Measurements from ENCODE around the gene PDE6H. TPM values are rescaled to one million over a fixed set of nuclear protein-coding genes. Genes with fewer than 3 reads are reported as not detected.
A peak's percentile ranks its signal among the peaks of the same experiment; 100 is the strongest.

PDE6H gene
- polyA plus RNA-seq, 6 donors from 2014 or later: not detected

GRCh38 chr12:14938301-14938700 is 34.5 kb upstream of the PDE6H start, which contains the start of gene ERP27:
TSS of gene ERP27 (minus strand) at chr12:14938537. CDS start at chr12:14938508, 29 bp downstream.
- H3K4me3 Mint-ChIP-seq: peak within 1 kb of the TSS in 6 of 8 donors; percentile 7 to 73 (median 47)
- peaks cover 37 to 57% of the 10 kb centered on the region in 2 donors for H3K36me3 Mint-ChIP-seq
- H3K9me3 Mint-ChIP-seq: peaks cover 0 to 8% (median 5%) of the 10 kb centered on the region in 7 donors
- peak within 1 kb of the TSS; percentile 87 to 97 (median 92) for H3K27ac Mint-ChIP-seq
- H3K27me3 Mint-ChIP-seq: no peaks in the 10 kb centered on the region
- ATAC-seq (ENCODE audit: low read depth in 2 of 2) (no peak), DNase-seq (no peak)
- peaks cover 24 to 34% (median 33%) of the 10 kb centered on the region in 3 donors for H3K4me1 Mint-ChIP-seq

GRCh38 chr12:14941369-14941768 is 31.5 kb upstream of the PDE6H start:
- Mint-ChIP-seq H3K27me3 (no peaks in the 10 kb centered on the region), H3K27ac (peak overlapping the region in 2 of 6 donors; percentile 4 to 67), H3K9me3 (peaks cover 0 to 8% (median 5%) of the 10 kb centered on the region in 7 donors), H3K4me1 (peaks cover 38 to 41% (median 41%) of the 10 kb centered on the region in 3 donors), H3K36me3 (peaks cover 38 to 60% of the 10 kb centered on the region in 2 donors), H3K4me3 (no peak overlapping the region)
- DNase-seq (no peak), ATAC-seq (ENCODE audit: low read depth in 2 of 2) (no peak)

- H3K9me3 Mint-ChIP-seq: peaks cover 0 to 8% (median 5%) of the 10 kb centered on the region in 7 donors
- H3K27me3 Mint-ChIP-seq: no peaks in the 10 kb centered on the region
- no peak overlapping the region for H3K4me3 Mint-ChIP-seq
- H3K4me1 Mint-ChIP-seq: peaks cover 36 to 46% (median 43%) of the 10 kb centered on the region in 3 donors
- peak overlapping the region in 5 of 6 donors; percentile 25 to 92 (median 46) for H3K27ac Mint-ChIP-seq
- no peak for DNase-seq
- peaks cover 43 to 63% of the 10 kb centered on the region in 2 donors for H3K36me3 Mint-ChIP-seq
- ATAC-seq (ENCODE audit: low read depth in 2 of 2): no peak
Measured at GRCh38 chr12:14942196-14942931, 30.5 kb upstream of the PDE6H start.

GRCh38 chr12:14946162-14946561 is 26.7 kb upstream of the PDE6H start:
- Mint-ChIP-seq H3K36me3 (peaks cover 53 to 75% of the 10 kb centered on the region in 2 donors), H3K27me3 (no peaks in the 10 kb centered on the region), H3K27ac (peak overlapping the region; percentile 84 to 97 (median 90)), H3K9me3 (no peaks in the 10 kb centered on the region), H3K4me3 (peak overlapping the region in 1 of 8 donors; percentile 4), H3K4me1 (peaks cover 40 to 55% (median 55%) of the 10 kb centered on the region in 3 donors)
- ATAC-seq (ENCODE audit: low read depth in 2 of 2) (no peak), DNase-seq (no peak)

GRCh38 chr12:14946861-14947260 is 26.0 kb upstream of the PDE6H start:
- H3K4me3 Mint-ChIP-seq: peak overlapping the region in 1 of 8 donors; percentile 77
- no peaks in the 10 kb centered on the region for H3K9me3 Mint-ChIP-seq
- peaks cover 47 to 62% (median 62%) of the 10 kb centered on the region in 3 donors for H3K4me1 Mint-ChIP-seq
- H3K27me3 Mint-ChIP-seq: no peaks in the 10 kb centered on the region
- DNase-seq: no peak
- H3K27ac Mint-ChIP-seq: peak overlapping the region in 4 of 6 donors; percentile 85 to 97 (median 92)
- no peak for ATAC-seq (ENCODE audit: low read depth in 2 of 2)
- peaks cover 56 to 79% of the 10 kb centered on the region in 2 donors for H3K36me3 Mint-ChIP-seq

- Mint-ChIP-seq H3K9me3 (no peaks in the 10 kb centered on the region), H3K36me3 (peaks cover 56 to 63% of the 10 kb centered on the region in 2 donors), H3K27me3 (no peaks in the 10 kb centered on the region), H3K4me1 (peaks cover 60 to 79% (median 77%) of the 10 kb centered on the region in 3 donors), H3K27ac (peak overlapping the region; percentile 95 to 100 (median 98)), H3K4me3 (peak overlapping the region; percentile 58 to 90 (median 78))
- ATAC-seq (ENCODE audit: low read depth in 2 of 2): peak; percentile 90
- DNase-seq: peak; percentile 86
Measured at GRCh38 chr12:14948672-14949071, 24.2 kb upstream of the PDE6H start.

GRCh38 chr12:14949631-14950030 is 23.2 kb upstream of the PDE6H start:
- Mint-ChIP-seq H3K9me3 (no peaks in the 10 kb centered on the region), H3K27ac (peak overlapping the region; percentile 95 to 100 (median 98)), H3K4me3 (peak overlapping the region in 6 of 8 donors; percentile 58 to 90 (median 67)), H3K36me3 (peaks cover 56 to 61% of the 10 kb centered on the region in 2 donors), H3K4me1 (peaks cover 65 to 89% (median 85%) of the 10 kb centered on the region in 3 donors), H3K27me3 (no peaks in the 10 kb centered on the region)
- DNase-seq (no peak), ATAC-seq (ENCODE audit: low read depth in 2 of 2) (no peak)

GRCh38 chr12:14950421-14950820 is 22.4 kb upstream of the PDE6H start:
- peaks cover 62 to 88% (median 79%) of the 10 kb centered on the region in 3 donors for H3K4me1 Mint-ChIP-seq
- H3K27me3 Mint-ChIP-seq: no peaks in the 10 kb centered on the region
- H3K36me3 Mint-ChIP-seq: peaks cover 53 to 56% of the 10 kb centered on the region in 2 donors
- H3K27ac Mint-ChIP-seq: peak overlapping the region; percentile 95 to 100 (median 98)
- DNase-seq (no peak), ATAC-seq (ENCODE audit: low read depth in 2 of 2) (no peak)
- peak overlapping the region in 6 of 8 donors; percentile 27 to 90 (median 62) for H3K4me3 Mint-ChIP-seq
- no peaks in the 10 kb centered on the region for H3K9me3 Mint-ChIP-seq

GRCh38 chr12:14950982-14951746 is 21.7 kb upstream of the PDE6H start:
- ATAC-seq (ENCODE audit: low read depth in 2 of 2) (no peak), DNase-seq (no peak)
- Mint-ChIP-seq H3K4me1 (peaks cover 65 to 89% (median 78%) of the 10 kb centered on the region in 3 donors), H3K36me3 (peaks cover 49 to 53% of the 10 kb centered on the region in 2 donors), H3K9me3 (no peaks in the 10 kb centered on the region), H3K27me3 (no peaks in the 10 kb centered on the region), H3K27ac (peak overlapping the region; percentile 95 to 100 (median 98)), H3K4me3 (peak overlapping the region; percentile 63 to 95 (median 80))

- peaks cover 42 to 46% of the 10 kb centered on the region in 2 donors for H3K36me3 Mint-ChIP-seq
- H3K4me3 Mint-ChIP-seq: peak overlapping the region; percentile 63 to 95 (median 80)
- no peak for ATAC-seq (ENCODE audit: low read depth in 2 of 2)
- H3K4me1 Mint-ChIP-seq: peaks cover 71 to 89% (median 78%) of the 10 kb centered on the region in 3 donors
- H3K9me3 Mint-ChIP-seq: no peaks in the 10 kb centered on the region
- no peak for DNase-seq
- H3K27me3 Mint-ChIP-seq: no peaks in the 10 kb centered on the region
- peak overlapping the region; percentile 95 to 100 (median 98) for H3K27ac Mint-ChIP-seq
Measured at GRCh38 chr12:14951851-14952250, 21.0 kb upstream of the PDE6H start.

- peaks cover 73 to 90% (median 78%) of the 10 kb centered on the region in 3 donors for H3K4me1 Mint-ChIP-seq
- H3K27ac Mint-ChIP-seq: peak overlapping the region; percentile 95 to 100 (median 98)
- ATAC-seq (ENCODE audit: low read depth in 2 of 2) (peak; percentile 70 to 71), DNase-seq (peak; percentile 71)
- H3K4me3 Mint-ChIP-seq: peak overlapping the region; percentile 63 to 95 (median 80)
- H3K9me3 Mint-ChIP-seq: no peaks in the 10 kb centered on the region
- H3K36me3 Mint-ChIP-seq: peaks cover 37 to 40% of the 10 kb centered on the region in 2 donors
- H3K27me3 Mint-ChIP-seq: no peaks in the 10 kb centered on the region
Measured at GRCh38 chr12:14952299-14952921, 20.4 kb upstream of the PDE6H start.

GRCh38 chr12:14953752-14954151 is 19.1 kb upstream of the PDE6H start:
- Mint-ChIP-seq H3K4me1 (peaks cover 77 to 90% (median 84%) of the 10 kb centered on the region in 3 donors), H3K27me3 (no peaks in the 10 kb centered on the region), H3K27ac (peak overlapping the region; percentile 95 to 100 (median 98)), H3K36me3 (peaks cover 30 to 34% of the 10 kb centered on the region in 2 donors), H3K4me3 (peak overlapping the region; percentile 63 to 95 (median 82)), H3K9me3 (no peaks in the 10 kb centered on the region)
- DNase-seq (no peak), ATAC-seq (ENCODE audit: low read depth in 2 of 2) (no peak)

- Mint-ChIP-seq H3K4me1 (peaks cover 76 to 90% (median 84%) of the 10 kb centered on the region in 3 donors), H3K27me3 (no peaks in the 10 kb centered on the region), H3K27ac (peak overlapping the region; percentile 95 to 100 (median 98)), H3K9me3 (no peaks in the 10 kb centered on the region), H3K4me3 (peak overlapping the region; percentile 63 to 95 (median 82)), H3K36me3 (peaks cover 25 to 36% of the 10 kb centered on the region in 2 donors)
- DNase-seq (peak; percentile 17), ATAC-seq (ENCODE audit: low read depth in 2 of 2) (no peak)
Measured at GRCh38 chr12:14954269-14954668, 18.6 kb upstream of the PDE6H start.
